Colonic mucosa (tissue), 4 donors: ENCODE measurements around the gene VPS39. TPM values are rescaled to one million over a fixed set of nuclear protein-coding genes. Genes with fewer than 3 reads are reported as not detected.

Source experiments
- DNase-seq: peaks from one replicate; pipeline ENCODE4 v3.0.0-alpha.2; 2020
- H3K27ac ChIP-seq: fragments of 200-600 bp; one replicate; pipeline ENCODE4 v1.8.0; 2021
- H3K27me3 ChIP-seq: fragments of 200-600 bp; one replicate; pipeline ENCODE4 v1.8.0; 2021
- H3K36me3 ChIP-seq: fragments of 200-600 bp; one replicate; pipeline ENCODE4 v1.8.0; 2021
- H3K4me1 ChIP-seq: fragments of 200-600 bp; one replicate; pipeline ENCODE4 v1.8.0; 2021; ENCODE audit warnings: mild to moderate bottlenecking
- H3K4me3 ChIP-seq: fragments of 200-600 bp; one replicate; pipeline ENCODE4 v1.8.0; 2021
- H3K9ac ChIP-seq, 2 donors: one replicate each; pipeline ENCODE4 v1.7.0; 2013; ENCODE audit warnings: control low read depth in 2 of 2, low read depth in 2 of 2, low read length in 2 of 2
- H3K9me3 ChIP-seq: fragments of 200-600 bp; one replicate; pipeline ENCODE4 v1.8.0; 2021
- CTCF ChIP-seq: fragments of 200-600 bp; IDR thresholded peaks from one replicate; pipeline ENCODE4 v1.8.0; 2022; ENCODE audit warnings: antibody characterized with exemption, mild to moderate bottlenecking
- intact Hi-C: fragments of 100-400 bp; cut with DNase I; formaldehyde crosslinking; loops from one replicate; pipeline ENCODE4 v1.14.1; 2022
- total RNA-seq, 2 donors: library from RNA; stranded (reverse); fragmentation: NEBNext Ultra II Directional in 1 of 2; extraction: Animal tissue kit (Norgen Biotek cat#: 25700) in 1 of 2; gene quantifications; one replicate each; pipeline ENCODE4 v1.2.1, GENCODE V29; 2021
- donor health status: healthy.
- donor health status: DM: no; HTN: no; CAD: no.
- donor health status: DM: no; HTN: no; CAD: no.

Gene VPS39
- total RNA-seq, 2 donors from 2014 or later = 49.1 to 50.4 TPM

GRCh38 chr15:42213511-42213910 lies 5.4 kb upstream of the VPS39 start:
- H3K27ac ChIP-seq = no peak overlapping the region
- H3K27me3 ChIP-seq = no peaks in the 10 kb centered on the region
- intact Hi-C loops = no loop called here
- H3K9me3 ChIP-seq = no peaks in the 10 kb centered on the region
- H3K4me3 ChIP-seq = no peak overlapping the region
- no peak overlapping the region for H3K9ac ChIP-seq
- no peaks in the 10 kb centered on the region for H3K4me1 ChIP-seq
- peaks cover 23% of the 10 kb centered on the region for H3K36me3 ChIP-seq
- TF ChIP-seq CTCF = no peak
- DNase-seq = no peak

- Histone ChIP-seq H3K9me3 (no peaks in the 10 kb centered on the region), H3K27ac (no peak overlapping the region), H3K36me3 (peaks cover 12% of the 10 kb centered on the region), H3K4me3 (no peak overlapping the region), H3K27me3 (no peaks in the 10 kb centered on the region), H3K9ac (no peak overlapping the region), H3K4me1 (no peaks in the 10 kb centered on the region)
- TF ChIP-seq CTCF = no peak
- intact Hi-C loops = no loop called here
- DNase-seq = no peak
These were observed 2.6 kb upstream of the VPS39 start for GRCh38 chr15:42210696-42211095.

- TF ChIP-seq CTCF = no peak
- Histone ChIP-seq H3K9me3 (no peaks in the 10 kb centered on the region), H3K4me3 (no peak overlapping the region), H3K27ac (no peak overlapping the region), H3K9ac (no peak overlapping the region), H3K4me1 (no peaks in the 10 kb centered on the region), H3K27me3 (no peaks in the 10 kb centered on the region), H3K36me3 (peaks cover 10% of the 10 kb centered on the region)
- intact Hi-C loops = no loop called here
- no peak for DNase-seq
These were observed 1.7 kb downstream of the VPS39 start for GRCh38 chr15:42206406-42206805.

GRCh38 chr15:42203891-42204290 lies 4.2 kb downstream of the VPS39 start:
- intact Hi-C loops = no loop called here
- Histone ChIP-seq H3K27me3 (no peaks in the 10 kb centered on the region), H3K36me3 (no peaks in the 10 kb centered on the region), H3K9me3 (no peaks in the 10 kb centered on the region), H3K4me1 (no peaks in the 10 kb centered on the region), H3K27ac (no peak overlapping the region), H3K9ac (no peak overlapping the region), H3K4me3 (no peak overlapping the region)
- no peak for TF ChIP-seq CTCF
- no peak for DNase-seq

- H3K4me1 ChIP-seq = no peaks in the 10 kb centered on the region
- intact Hi-C loops = no loop called here
- no peaks in the 10 kb centered on the region for H3K27me3 ChIP-seq
- no peak for DNase-seq
- no peak overlapping the region for H3K4me3 ChIP-seq
- no peaks in the 10 kb centered on the region for H3K36me3 ChIP-seq
- H3K27ac ChIP-seq = no peak overlapping the region
- H3K9me3 ChIP-seq = no peaks in the 10 kb centered on the region
- H3K9ac ChIP-seq = no peak overlapping the region
- no peak for TF ChIP-seq CTCF
These were observed 5.5 kb downstream of the VPS39 start for GRCh38 chr15:42202653-42203052.

- intact Hi-C loops = no loop called here
- TF ChIP-seq CTCF = no peak
- no peak overlapping the region for H3K4me3 ChIP-seq
- no peaks in the 10 kb centered on the region for H3K4me1 ChIP-seq
- H3K27ac ChIP-seq = no peak overlapping the region
- H3K9ac ChIP-seq = no peak overlapping the region
- no peaks in the 10 kb centered on the region for H3K36me3 ChIP-seq
- no peaks in the 10 kb centered on the region for H3K27me3 ChIP-seq
- no peak for DNase-seq
- H3K9me3 ChIP-seq = no peaks in the 10 kb centered on the region
These were observed 6.3 kb downstream of the VPS39 start for GRCh38 chr15:42201801-42202200.
